ENCODE data around the gene KSR2.

- TF ChIP-seq CTCF (IDR thresholded peaks at IDR 0.05) (no peak), POLR2A (IDR thresholded peaks at IDR 0.05) (no peak)
Observed at GRCh38 chr12:117523971-117524370, 444.8 kb downstream of the KSR2 start.
